ENCODE data around the gene KLHL40.

KLHL40 gene

GRCh38 chr3:42668413-42668760 lies 16.9 kb upstream of the KLHL40 start:
- no peak for DNase-seq (ENCODE audit: low spot score)

GRCh38 chr3:42668793-42669217 lies 16.5 kb upstream of the KLHL40 start:
- DNase-seq (ENCODE audit: low spot score) = no peak

GRCh38 chr3:42670051-42670576 lies 15.2 kb upstream of the KLHL40 start:
- DNase-seq (ENCODE audit: low spot score) = no peak

- DNase-seq (ENCODE audit: low spot score) = no peak
Measured at GRCh38 chr3:42670670-42671069, 14.7 kb upstream of the KLHL40 start.

GRCh38 chr3:42672515-42672914 lies 12.8 kb upstream of the KLHL40 start:
- DNase-seq (ENCODE audit: low spot score) = no peak

- DNase-seq (ENCODE audit: low spot score) = no peak
Measured at GRCh38 chr3:42673082-42673481, 12.3 kb upstream of the KLHL40 start.

GRCh38 chr3:42674146-42674545 lies 11.2 kb upstream of the KLHL40 start:
- no peak for DNase-seq (ENCODE audit: low spot score)

GRCh38 chr3:42675909-42676308 lies 9.4 kb upstream of the KLHL40 start:
- no peak for DNase-seq (ENCODE audit: low spot score)

- no peak for DNase-seq (ENCODE audit: low spot score)
Measured at GRCh38 chr3:42678447-42678846, 6.9 kb upstream of the KLHL40 start.

- DNase-seq (ENCODE audit: low spot score) = no peak
Measured at GRCh38 chr3:42680271-42680670, 5.1 kb upstream of the KLHL40 start.

GRCh38 chr3:42680806-42681205 lies 4.5 kb upstream of the KLHL40 start:
- no peak for DNase-seq (ENCODE audit: low spot score)

GRCh38 chr3:42681361-42682038 lies 3.8 kb upstream of the KLHL40 start:
- no peak for DNase-seq (ENCODE audit: low spot score)

GRCh38 chr3:42682301-42683070 lies 2.9 kb upstream of the KLHL40 start:
- no peak for DNase-seq (ENCODE audit: low spot score)

- DNase-seq (ENCODE audit: low spot score) = no peak
Measured at GRCh38 chr3:42683875-42684598, 1.3 kb upstream of the KLHL40 start.

GRCh38 chr3:42684632-42685362 lies 540 bp upstream of the KLHL40 start:
- no peak for DNase-seq (ENCODE audit: low spot score)

- DNase-seq (ENCODE audit: low spot score) = no peak
Measured at GRCh38 chr3:42685891-42686820, 819 bp downstream of the KLHL40 start.

- no peak for DNase-seq (ENCODE audit: low spot score)
Measured at GRCh38 chr3:42686832-42687650, 1.7 kb downstream of the KLHL40 start.

- no peak for DNase-seq (ENCODE audit: low spot score)
Measured at GRCh38 chr3:42688016-42688415, 2.7 kb downstream of the KLHL40 start.
